Tibial nerve (tissue), 4 donors: Measurements from ENCODE around the gene CRYBG1. TPM values are rescaled to one million over a fixed set of nuclear protein-coding genes. Genes with fewer than 3 reads are reported as not detected.

ENCODE experiments used
- DNase-seq, 2 donors: peaks; one replicate each; pipeline ENCODE4 v3.0.0-alpha.2; 2019; ENCODE audit warnings: low spot score in 2 of 2
- H3K27ac ChIP-seq, 4 donors: fragments of 200-600 bp; sonication (generic) in 3 of 4; one replicate each; pipeline ENCODE4 v1.5.1; 2017 to 2019; ENCODE audit warnings: mild to moderate bottlenecking in 1 of 4
- H3K27me3 ChIP-seq, 2 donors: fragments of 200-600 bp; sonication (generic) in 1 of 2; one replicate each; pipeline versions ENCODE4 v1.5.1 to v1.6.0; 2017 to 2019
- H3K36me3 ChIP-seq, 3 donors: fragments of 200-600 bp; sonication (generic); one replicate each; pipeline ENCODE4 v1.5.1; 2018 to 2019
- H3K4me1 ChIP-seq, 4 donors: fragments of 200-600 bp; sonication (generic) in 3 of 4; one replicate each; pipeline ENCODE4 v1.5.1; 2017 to 2019
- H3K4me3 ChIP-seq, 4 donors: fragments of 200-600 bp; sonication (generic) in 3 of 4; one replicate each; pipeline ENCODE4 v1.5.1; 2017 to 2019; ENCODE audit warnings: mild to moderate bottlenecking in 1 of 4, moderate library complexity in 1 of 4
- H3K9me3 ChIP-seq, 4 donors: fragments of 200-600 bp; sonication (generic) in 3 of 4; one replicate each; pipeline ENCODE4 v1.5.1; 2017 to 2019
- EP300 ChIP-seq, 2 donors: sonication (generic); formaldehyde crosslinking; IDR thresholded peaks; one replicate each; pipeline ENCODE4 v1.6.1; 2017; ENCODE audit warnings: antibody characterized with exemption in 2 of 2, mild to moderate bottlenecking in 1 of 2
- POLR2A ChIP-seq, 2 donors: fragments of 450-650 bp; IDR thresholded peaks; one replicate each; pipeline ENCODE4 v1.6.1; 2017; ENCODE audit warnings: antibody characterized with exemption in 2 of 2, mild to moderate bottlenecking in 2 of 2, moderate library complexity in 2 of 2
- WGBS, 2 donors: methylation state at CpG; one replicate each; pipeline ENCODE4 v1.1.5; 2018; 5-methylcytosine and 5-hydroxymethylcytosine counted together
- total RNA-seq, 4 donors: library from RNA; depleted of rRNA; stranded (reverse); fragments of >200 nt; gene quantifications; one replicate each; pipeline ENCODE4 v1.1.0, GENCODE V29; 2016
- TF ChIP-seq, protein P1 (sequence below), 5 experiments: fragments of 200-600 bp in 3 of 5; fragments of 450-650 bp in 2 of 5; sonication (generic) in 3 of 5; IDR thresholded peaks; one replicate each; pipeline ENCODE4 v1.5.1; 2016 to 2019; ENCODE audit warnings: antibody characterized with exemption in 5 of 5, mild to moderate bottlenecking in 3 of 5, moderate library complexity in 2 of 5

CRYBG1 gene
- total RNA-seq, 4 donors from 2014 or later: 5.9 to 15.3 (median 8.1) TPM

DNA sequence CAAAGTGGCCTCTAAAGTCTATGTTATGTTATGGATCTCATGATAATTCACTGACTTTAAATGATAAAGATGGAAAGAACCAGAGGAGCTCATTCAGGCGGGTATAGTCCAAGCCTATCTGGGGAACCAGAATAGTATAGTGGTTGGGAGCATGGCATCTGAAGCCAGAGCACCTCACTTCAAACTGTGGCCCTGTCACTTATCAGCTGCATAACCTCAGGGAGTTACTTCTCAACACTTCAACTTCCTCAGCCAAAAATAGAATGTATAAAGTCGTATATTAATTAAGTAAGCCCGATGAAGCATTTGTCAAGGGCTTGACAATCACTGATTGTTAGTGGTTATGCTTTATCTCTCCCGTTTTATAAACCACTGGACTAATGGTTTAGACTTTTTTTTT, 156.1 kb downstream of the CRYBG1 start:
- no peak for DNase-seq
- 45 to 51% methylated on average over 4 of the region's 4 CpGs for WGBS, 2 donors
- no peak for TF ChIP-seq POLR2A (IDR thresholded peaks at IDR 0.05)
- no peak for TF ChIP-seq EP300 (IDR thresholded peaks at IDR 0.05)
- TF ChIP-seq, protein P1, sequence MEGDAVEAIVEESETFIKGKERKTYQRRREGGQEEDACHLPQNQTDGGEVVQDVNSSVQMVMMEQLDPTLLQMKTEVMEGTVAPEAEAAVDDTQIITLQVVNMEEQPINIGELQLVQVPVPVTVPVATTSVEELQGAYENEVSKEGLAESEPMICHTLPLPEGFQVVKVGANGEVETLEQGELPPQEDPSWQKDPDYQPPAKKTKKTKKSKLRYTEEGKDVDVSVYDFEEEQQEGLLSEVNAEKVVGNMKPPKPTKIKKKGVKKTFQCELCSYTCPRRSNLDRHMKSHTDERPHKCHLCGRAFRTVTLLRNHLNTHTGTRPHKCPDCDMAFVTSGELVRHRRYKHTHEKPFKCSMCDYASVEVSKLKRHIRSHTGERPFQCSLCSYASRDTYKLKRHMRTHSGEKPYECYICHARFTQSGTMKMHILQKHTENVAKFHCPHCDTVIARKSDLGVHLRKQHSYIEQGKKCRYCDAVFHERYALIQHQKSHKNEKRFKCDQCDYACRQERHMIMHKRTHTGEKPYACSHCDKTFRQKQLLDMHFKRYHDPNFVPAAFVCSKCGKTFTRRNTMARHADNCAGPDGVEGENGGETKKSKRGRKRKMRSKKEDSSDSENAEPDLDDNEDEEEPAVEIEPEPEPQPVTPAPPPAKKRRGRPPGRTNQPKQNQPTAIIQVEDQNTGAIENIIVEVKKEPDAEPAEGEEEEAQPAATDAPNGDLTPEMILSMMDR (IDR thresholded peaks at IDR 0.05): no peak
- Histone ChIP-seq H3K4me1 (peaks cover 0 to 52% (median 6%) of the 10 kb centered on the region in 4 donors), H3K4me3 (no peak overlapping the region), H3K36me3 (peaks cover 0 to 6% (median 0%) of the 10 kb centered on the region in 3 donors), H3K9me3 (no peaks in the 10 kb centered on the region), H3K27me3 (no peaks in the 10 kb centered on the region), H3K27ac (no peak overlapping the region)

DNA sequence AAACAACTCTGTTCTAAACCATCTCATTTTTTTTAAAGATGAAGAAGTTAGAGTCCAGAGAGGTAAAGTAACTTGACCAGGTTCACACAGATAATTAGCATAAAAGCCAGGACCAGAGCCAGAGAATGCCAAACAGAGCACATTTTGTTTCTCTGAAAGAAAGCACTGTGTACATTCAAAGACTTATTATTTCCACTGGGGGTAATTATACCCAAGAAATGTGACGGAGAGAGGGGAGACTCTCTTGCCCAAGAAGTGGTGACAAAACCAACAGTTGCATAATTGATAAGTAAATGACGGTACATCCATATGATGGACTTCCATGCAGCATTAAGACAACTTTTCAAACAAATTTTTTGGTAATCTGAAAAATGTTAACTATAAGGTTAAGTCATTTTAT, 157.2 kb downstream of the CRYBG1 start:
- 46 to 48% methylated on average over 2 of the region's 2 CpGs for WGBS, 2 donors
- Histone ChIP-seq H3K27ac (no peak overlapping the region), H3K9me3 (no peaks in the 10 kb centered on the region), H3K27me3 (no peaks in the 10 kb centered on the region), H3K4me1 (peaks cover 0 to 48% (median 6%) of the 10 kb centered on the region in 4 donors), H3K36me3 (peaks cover 0 to 6% (median 0%) of the 10 kb centered on the region in 3 donors), H3K4me3 (no peak overlapping the region)
- DNase-seq: no peak
- peak in 1 of 2 donors; percentile 9 for TF ChIP-seq EP300 (IDR thresholded peaks at IDR 0.05)
- TF ChIP-seq, protein P1 (IDR thresholded peaks at IDR 0.05): no peak
- no peak for TF ChIP-seq POLR2A (IDR thresholded peaks at IDR 0.05)

DNA sequence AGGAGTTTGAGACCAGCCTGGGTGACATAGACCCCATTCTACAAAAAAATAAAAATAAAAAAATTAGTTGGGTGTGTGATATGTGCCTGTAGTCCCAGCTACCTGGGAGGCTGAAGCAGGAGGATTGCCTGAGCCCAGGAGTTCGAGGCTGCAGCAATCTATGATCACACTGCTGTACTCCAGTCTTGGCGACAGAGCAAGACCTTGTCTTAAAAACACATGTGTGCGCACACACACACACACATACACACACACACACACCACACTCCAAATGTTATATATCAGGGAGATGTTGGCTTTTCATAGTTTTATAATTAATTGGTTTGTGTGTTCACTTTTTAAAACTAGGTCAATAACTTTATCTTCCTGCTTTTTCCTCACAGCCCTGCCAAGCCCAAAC, 158.2 kb downstream of the CRYBG1 start:
- no peak for TF ChIP-seq EP300 (IDR thresholded peaks at IDR 0.05)
- TF ChIP-seq POLR2A (IDR thresholded peaks at IDR 0.05): no peak
- TF ChIP-seq, protein P1 (IDR thresholded peaks at IDR 0.05): no peak
- H3K9me3 ChIP-seq: no peaks in the 10 kb centered on the region
- H3K27me3 ChIP-seq: no peaks in the 10 kb centered on the region
- H3K27ac ChIP-seq: peak overlapping the region in 1 of 4 donors; percentile 24
- peaks cover 0 to 40% (median 6%) of the 10 kb centered on the region in 4 donors for H3K4me1 ChIP-seq
- peaks cover 0 to 6% (median 0%) of the 10 kb centered on the region in 3 donors for H3K36me3 ChIP-seq
- no peak overlapping the region for H3K4me3 ChIP-seq
- no peak for DNase-seq
- 91 to 93% methylated on average over 3 of the region's 3 CpGs for WGBS, 2 donors

DNA sequence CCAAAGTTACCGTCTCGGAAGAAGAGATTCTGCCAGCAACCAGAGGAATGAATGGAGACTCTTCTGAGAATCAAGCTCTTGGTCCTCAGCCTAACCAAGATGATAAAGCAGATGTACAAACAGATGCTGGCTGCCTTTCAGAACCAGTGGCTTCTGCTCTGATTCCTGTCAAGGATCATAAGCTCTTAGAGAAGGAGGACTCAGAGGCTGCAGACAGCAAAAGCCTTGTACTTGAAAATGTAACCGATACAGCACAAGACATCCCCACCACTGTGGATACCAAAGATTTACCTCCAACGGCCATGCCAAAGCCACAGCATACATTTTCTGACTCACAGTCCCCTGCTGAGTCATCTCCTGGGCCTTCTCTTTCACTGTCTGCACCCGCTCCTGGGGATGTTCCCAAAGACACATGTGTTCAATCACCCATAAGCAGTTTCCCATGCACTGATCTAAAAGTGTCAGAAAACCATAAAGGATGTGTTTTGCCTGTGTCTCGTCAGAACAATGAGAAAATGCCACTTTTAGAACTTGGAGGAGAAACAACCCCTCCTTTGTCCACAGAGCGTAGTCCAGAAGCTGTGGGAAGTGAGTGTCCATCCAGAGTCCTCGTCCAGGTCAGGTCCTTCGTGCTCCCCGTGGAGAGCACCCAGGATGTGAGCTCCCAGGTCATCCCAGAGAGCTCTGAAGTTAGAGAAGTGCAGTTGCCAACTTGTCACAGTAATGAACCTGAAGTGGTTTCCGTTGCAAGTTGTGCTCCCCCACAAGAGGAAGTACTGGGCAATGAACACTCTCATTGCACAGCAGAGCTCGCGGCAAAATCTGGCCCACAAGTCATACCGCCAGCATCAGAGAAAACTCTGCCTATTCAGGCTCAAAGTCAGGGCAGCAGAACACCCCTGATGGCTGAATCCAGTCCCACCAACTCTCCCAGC, 159.2 kb downstream of the CRYBG1 start:
- Histone ChIP-seq H3K4me1 (peaks cover 0 to 31% (median 6%) of the 10 kb centered on the region in 4 donors), H3K27ac (peak overlapping the region in 3 of 4 donors; percentile 31 to 80 (median 47)), H3K9me3 (no peaks in the 10 kb centered on the region), H3K27me3 (no peaks in the 10 kb centered on the region), H3K36me3 (peaks cover 0 to 6% (median 0%) of the 10 kb centered on the region in 3 donors), H3K4me3 (no peak overlapping the region)
- DNase-seq: no peak
- WGBS, 2 donors: 68 to 70% methylated on average over 14 of the region's 14 CpGs
- TF ChIP-seq POLR2A (IDR thresholded peaks at IDR 0.05): no peak
- TF ChIP-seq, protein P1 (IDR thresholded peaks at IDR 0.05): no peak
- TF ChIP-seq EP300 (IDR thresholded peaks at IDR 0.05): peak in 1 of 2 donors; percentile 35
